Neural progenitor cell (in vitro differentiated cells): ENCODE measurements around the gene SFMBT2.

Experiments used
- EZH2 ChIP-seq: fragments of 200-600 bp; sonication (generic); IDR thresholded peaks from 2 replicates; pipeline ENCODE4 v1.6.1; 2017; ENCODE audit warnings: antibody characterized with exemption, mild to moderate bottlenecking, moderate library complexity
- TF ChIP-seq, protein P1 (sequence below): fragments of 200-600 bp; sonication (generic); IDR thresholded peaks from 2 replicates; pipeline ENCODE4 v1.5.1; 2017; ENCODE audit warnings: antibody characterized with exemption, mild to moderate bottlenecking

DNA sequence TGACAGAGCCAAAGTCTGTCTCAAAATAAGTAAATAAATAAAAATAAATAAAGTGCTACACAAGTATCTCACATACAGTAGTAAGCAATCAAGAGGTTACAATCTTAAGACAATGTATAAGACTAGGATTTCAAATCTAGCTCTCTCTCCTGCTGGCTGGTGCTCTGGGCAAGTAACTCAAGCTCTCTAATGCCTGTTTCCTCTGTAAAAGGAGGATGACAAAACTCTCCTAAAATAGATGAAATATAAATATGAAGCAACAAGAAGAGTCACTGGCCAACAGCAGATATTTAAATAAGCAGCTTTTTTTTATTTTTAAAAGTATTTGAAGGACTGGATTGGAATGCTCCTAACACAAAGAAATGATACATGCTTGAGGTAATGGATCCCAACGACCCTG is 7.2 kb downstream of the SFMBT2 start:
- no peak for TF ChIP-seq EZH2
- TF ChIP-seq, protein P1, sequence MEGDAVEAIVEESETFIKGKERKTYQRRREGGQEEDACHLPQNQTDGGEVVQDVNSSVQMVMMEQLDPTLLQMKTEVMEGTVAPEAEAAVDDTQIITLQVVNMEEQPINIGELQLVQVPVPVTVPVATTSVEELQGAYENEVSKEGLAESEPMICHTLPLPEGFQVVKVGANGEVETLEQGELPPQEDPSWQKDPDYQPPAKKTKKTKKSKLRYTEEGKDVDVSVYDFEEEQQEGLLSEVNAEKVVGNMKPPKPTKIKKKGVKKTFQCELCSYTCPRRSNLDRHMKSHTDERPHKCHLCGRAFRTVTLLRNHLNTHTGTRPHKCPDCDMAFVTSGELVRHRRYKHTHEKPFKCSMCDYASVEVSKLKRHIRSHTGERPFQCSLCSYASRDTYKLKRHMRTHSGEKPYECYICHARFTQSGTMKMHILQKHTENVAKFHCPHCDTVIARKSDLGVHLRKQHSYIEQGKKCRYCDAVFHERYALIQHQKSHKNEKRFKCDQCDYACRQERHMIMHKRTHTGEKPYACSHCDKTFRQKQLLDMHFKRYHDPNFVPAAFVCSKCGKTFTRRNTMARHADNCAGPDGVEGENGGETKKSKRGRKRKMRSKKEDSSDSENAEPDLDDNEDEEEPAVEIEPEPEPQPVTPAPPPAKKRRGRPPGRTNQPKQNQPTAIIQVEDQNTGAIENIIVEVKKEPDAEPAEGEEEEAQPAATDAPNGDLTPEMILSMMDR: no peak
